ENCODE data around the gene KRT77.

DNA sequence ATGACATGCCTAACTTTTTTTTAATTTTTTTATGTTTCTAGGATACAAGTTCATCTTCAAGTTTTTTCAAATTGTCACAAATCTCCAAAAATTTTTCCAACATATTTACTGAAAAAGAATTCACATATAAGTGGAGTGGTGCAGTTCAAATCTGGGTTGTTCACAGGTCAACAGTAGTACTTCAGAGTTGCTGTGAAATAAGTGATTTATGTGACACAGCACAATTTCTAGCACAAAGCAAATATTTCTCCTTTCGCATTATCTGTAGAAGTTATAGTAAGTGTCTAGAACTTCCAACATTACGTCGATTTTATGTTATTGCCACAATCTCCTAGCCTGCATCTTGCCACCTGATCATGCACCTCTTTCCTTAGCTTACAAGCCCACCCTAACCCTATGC lies 41.7 kb downstream of the KRT77 start:
- no peak for TF ChIP-seq CTBP1 (IDR thresholded peaks at IDR 0.05; ENCODE audit: borderline replicate concordance)
- TF ChIP-seq HDGF (IDR thresholded peaks at IDR 0.05; ENCODE audit: borderline replicate concordance), result no peak
- no peak for TF ChIP-seq TARDBP (IDR thresholded peaks at IDR 0.05)
- no peak for TF ChIP-seq BHLHE40 (IDR thresholded peaks at IDR 0.05; ENCODE audit: borderline replicate concordance)
- TF ChIP-seq SP1 (IDR thresholded peaks at IDR 0.05), result no peak
- no peak for TF ChIP-seq PKNOX1 (IDR thresholded peaks at IDR 0.05)
- no peak for TF ChIP-seq FOXK2 (IDR thresholded peaks at IDR 0.05)
- no peak for TF ChIP-seq NFRKB (IDR thresholded peaks at IDR 0.05)
- no peak for TF ChIP-seq SUZ12 (IDR thresholded peaks at IDR 0.05)
- TF ChIP-seq FOXM1 (IDR thresholded peaks at IDR 0.05; ENCODE audit: borderline replicate concordance), result no peak
- no peak for TF ChIP-seq LEF1 (IDR thresholded peaks at IDR 0.05; ENCODE audit: borderline replicate concordance)
- no peak for TF ChIP-seq L3MBTL2 (conservative IDR thresholded peaks at IDR 0.05)
- TF ChIP-seq ZNF384 (IDR thresholded peaks at IDR 0.05), result no peak
